GM18498 (cell line): Measurements from ENCODE around the gene STX18.
A peak's percentile ranks its signal among the peaks of the same experiment; 100 is the strongest.

Source experiments
- ATAC-seq: cut with Tn5 transposase; IDR thresholded peaks from one replicate; pipeline ENCODE4 v1.9.1; 2021; ENCODE audit warnings: mild to moderate bottlenecking, moderate library complexity; ENCODE audit not compliant: unreplicated experiment

STX18 gene

GRCh38 chr4:4406455-4407298 lies 135.2 kb downstream of the STX18 start:
- no peak for ATAC-seq

GRCh38 chr4:4405358-4405962 lies 136.4 kb downstream of the STX18 start:
- ATAC-seq = no peak

- no peak for ATAC-seq
These were observed 138.9 kb downstream of the STX18 start for GRCh38 chr4:4402966-4403365.

GRCh38 chr4:4401036-4401435 lies 140.8 kb downstream of the STX18 start:
- no peak for ATAC-seq

GRCh38 chr4:4398430-4398829 lies 143.4 kb downstream of the STX18 start:
- ATAC-seq = no peak

GRCh38 chr4:4397441-4397819 lies 144.4 kb downstream of the STX18 start:
- ATAC-seq = no peak

GRCh38 chr4:4396628-4397440 lies 145.0 kb downstream of the STX18 start:
- ATAC-seq = no peak

- ATAC-seq = peak; percentile 73
These were observed 145.8 kb downstream of the STX18 start for GRCh38 chr4:4395849-4396627.

- no peak for ATAC-seq
These were observed 146.5 kb downstream of the STX18 start for GRCh38 chr4:4395371-4395770.

- ATAC-seq = no peak
These were observed 147.2 kb downstream of the STX18 start for GRCh38 chr4:4394644-4395043.

GRCh38 chr4:4392501-4393183 lies 149.2 kb downstream of the STX18 start:
- ATAC-seq = no peak

GRCh38 chr4:4391866-4392265 lies 150.0 kb downstream of the STX18 start:
- ATAC-seq = no peak

GRCh38 chr4:4390515-4391240 lies 151.2 kb downstream of the STX18 start:
- ATAC-seq = no peak

- ATAC-seq = no peak
These were observed 151.8 kb downstream of the STX18 start for GRCh38 chr4:4390046-4390445.

GRCh38 chr4:4388836-4389575 lies 152.8 kb downstream of the STX18 start:
- no peak for ATAC-seq

GRCh38 chr4:4388311-4388790 lies 153.5 kb downstream of the STX18 start:
- ATAC-seq = no peak

- no peak for ATAC-seq
These were observed 154.1 kb downstream of the STX18 start for GRCh38 chr4:4387531-4388310.
